Lung (tissue), 12 donors: ENCODE results near the gene CCDC102A. TPM values are rescaled to one million over a fixed set of nuclear protein-coding genes. Genes with fewer than 3 reads are reported as not detected.

Experiments
- ATAC-seq: fragments of 200-7000 bp; cut with Tn5 transposase; one replicate; pipeline ENCODE4 v1.9.1; 2020; ENCODE audit warnings: moderate number of reproducible peaks; ENCODE audit not compliant: insufficient read depth, low FRiP score
- DNase-seq, 3 donors: peaks; one replicate each; pipeline ENCODE4 v3.0.0-alpha.2; 2013 to 2017
- H3K27ac ChIP-seq, 2 donors: one replicate each; pipeline ENCODE4 v1.5.1; 2013; ENCODE audit warnings: mild to moderate bottlenecking in 2 of 2, moderate library complexity in 2 of 2, control low read depth in 1 of 2, inconsistent platforms in 1 of 2, low read depth in 1 of 2, low read length in 1 of 2
- H3K27me3 ChIP-seq, 3 donors: one replicate each; pipeline ENCODE4 v1.5.1; 2013; ENCODE audit warnings: low read length in 2 of 3; ENCODE audit not compliant: control insufficient read depth in 3 of 3, insufficient read depth in 3 of 3
- H3K36me3 ChIP-seq, 4 donors: one replicate each; pipeline ENCODE4 v1.5.1; 2013; ENCODE audit warnings: low read length in 4 of 4, mild to moderate bottlenecking in 1 of 4, moderate library complexity in 1 of 4; ENCODE audit not compliant: control insufficient read depth in 4 of 4, insufficient read depth in 4 of 4
- H3K4me1 ChIP-seq, 5 donors: one replicate each; pipeline ENCODE4 v1.5.1; 2013; ENCODE audit warnings: low read length in 5 of 5, mild to moderate bottlenecking in 2 of 5, moderate library complexity in 1 of 5; ENCODE audit not compliant: control insufficient read depth in 5 of 5, insufficient read depth in 5 of 5
- H3K4me3 ChIP-seq: one replicate; pipeline ENCODE4 v1.5.1; 2013; ENCODE audit warnings: mild to moderate bottlenecking, control low read depth, moderate library complexity
- H3K9ac ChIP-seq, 2 donors: one replicate each; pipeline ENCODE4 v1.5.1; 2013; ENCODE audit warnings: low read length in 2 of 2, control low read depth in 1 of 2; ENCODE audit not compliant: insufficient read depth in 1 of 2
- H3K9me3 ChIP-seq, 4 donors: one replicate each; pipeline ENCODE4 v1.5.1; 2013; ENCODE audit warnings: low read length in 3 of 4, mild to moderate bottlenecking in 1 of 4, moderate library complexity in 1 of 4; ENCODE audit not compliant: control insufficient read depth in 4 of 4, insufficient read depth in 3 of 4
- CTCF ChIP-seq: IDR thresholded peaks from 2 replicates; pipeline ENCODE4 v1.5.1; 2012; ENCODE audit warnings: mild to moderate bottlenecking; ENCODE audit errors: control extremely low read depth, extremely low read depth
- WGBS, 2 donors: extraction: QIAGEN DNeasy Blood & Tissue Kit; methylation state at CpG; one replicate each; pipeline ENCODE4 v1.1.7; 2013; 5-methylcytosine and 5-hydroxymethylcytosine counted together
- polyA plus RNA-seq, 2 donors: library from polyadenylated mRNA; stranded (reverse); fragments of 200-250 nt; gene quantifications; one replicate each; pipeline ENCODE4 v1.2.1, GENCODE V29; 2013
- total RNA-seq, 2 donors: library from RNA; depleted of rRNA in 1 of 2; stranded (reverse); fragments of >200 nt in 1 of 2; gene quantifications; one replicate each; pipeline ENCODE4 v1.2.1, GENCODE V29; 2014 to 2021
- donor health status: control.
- donor health status: control.
- donor health status: Bipolar disorder and iron deficiency.
- donor health status: healthy.
- donor health status: DM: yes; HTN: yes; CAD: no.

The CCDC102A gene
- total and polyA plus RNA-seq, 4 donors, result 3.6 to 14.0 (median 6.9) TPM

- H3K9ac ChIP-seq, result no peak overlapping the region
- ATAC-seq, result no peak
- H3K4me1 ChIP-seq, result peaks cover 0 to 38% (median 15%) of the 10 kb centered on the region in 5 donors
Measured at GRCh38 chr16:57533431-57534336, 2.7 kb downstream of the CCDC102A start.

GRCh38 chr16:57532266-57532625 is 4.1 kb downstream of the CCDC102A start:
- H3K4me1 ChIP-seq, result peaks cover 0 to 34% (median 15%) of the 10 kb centered on the region in 5 donors
- WGBS, 2 donors, result 70 to 72% methylated on average over 7 of the region's 7 CpGs
- H3K27ac ChIP-seq, result peak overlapping the region in 1 of 2 donors; percentile 52
- no peak overlapping the region for H3K4me3 ChIP-seq
- H3K27me3 ChIP-seq, result no peaks in the 10 kb centered on the region
- no peak for TF ChIP-seq CTCF
- H3K9me3 ChIP-seq, result no peaks in the 10 kb centered on the region
- no peak for DNase-seq
- H3K36me3 ChIP-seq, result peaks cover 0 to 5% (median 0%) of the 10 kb centered on the region in 4 donors
- no peak overlapping the region for H3K9ac ChIP-seq
- no peak for ATAC-seq

More at GRCh38 chr16:57533431-57534336, 2.7 kb downstream of the CCDC102A start:
- Histone ChIP-seq H3K27me3 (no peaks in the 10 kb centered on the region), H3K9me3 (no peaks in the 10 kb centered on the region), H3K4me3 (no peak overlapping the region), H3K27ac (peak overlapping the region in 1 of 2 donors; percentile 55), H3K36me3 (no peaks in the 10 kb centered on the region)
- 42 to 44% methylated on average over 19 of the region's 19 CpGs for whole genome bisulfite sequencing, 2 donors
- no peak for TF ChIP-seq CTCF
- peak in 2 of 3 donors; percentile 27 to 59 for DNase-seq

GRCh38 chr16:57531635-57532265 is 4.6 kb downstream of the CCDC102A start:
- no peak for TF ChIP-seq CTCF
- Histone ChIP-seq H3K27me3 (no peaks in the 10 kb centered on the region), H3K9me3 (no peaks in the 10 kb centered on the region), H3K4me3 (no peak overlapping the region), H3K36me3 (peaks cover 0 to 5% (median 0%) of the 10 kb centered on the region in 4 donors), H3K4me1 (peaks cover 0 to 31% (median 15%) of the 10 kb centered on the region in 5 donors), H3K27ac (no peak overlapping the region), H3K9ac (no peak overlapping the region)
- ATAC-seq, result no peak
- no peak for DNase-seq
- WGBS, 2 donors, result 84 to 86% methylated on average over 8 of the region's 8 CpGs
